Thyroid gland (tissue), 4 donors: Measurements from ENCODE around the gene FGFR4.

Experiments used
- POLR2A ChIP-seq, 2 donors: fragments of 450-650 bp; IDR thresholded peaks; one replicate each; pipeline ENCODE4 v1.6.1; 2017; ENCODE audit warnings: antibody characterized with exemption in 2 of 2, mild to moderate bottlenecking in 2 of 2, moderate library complexity in 1 of 2
- TF ChIP-seq, protein P1 (sequence below), 6 experiments: fragments of 200-600 bp in 3 of 6; fragments of 450-650 bp in 3 of 6; sonication (generic) in 3 of 6; IDR thresholded peaks; one replicate each; pipeline ENCODE4 v1.5.1; 2016 to 2019; ENCODE audit warnings: antibody characterized with exemption in 6 of 6, mild to moderate bottlenecking in 2 of 6, inconsistent platforms in 1 of 6, moderate library complexity in 1 of 6

DNA sequence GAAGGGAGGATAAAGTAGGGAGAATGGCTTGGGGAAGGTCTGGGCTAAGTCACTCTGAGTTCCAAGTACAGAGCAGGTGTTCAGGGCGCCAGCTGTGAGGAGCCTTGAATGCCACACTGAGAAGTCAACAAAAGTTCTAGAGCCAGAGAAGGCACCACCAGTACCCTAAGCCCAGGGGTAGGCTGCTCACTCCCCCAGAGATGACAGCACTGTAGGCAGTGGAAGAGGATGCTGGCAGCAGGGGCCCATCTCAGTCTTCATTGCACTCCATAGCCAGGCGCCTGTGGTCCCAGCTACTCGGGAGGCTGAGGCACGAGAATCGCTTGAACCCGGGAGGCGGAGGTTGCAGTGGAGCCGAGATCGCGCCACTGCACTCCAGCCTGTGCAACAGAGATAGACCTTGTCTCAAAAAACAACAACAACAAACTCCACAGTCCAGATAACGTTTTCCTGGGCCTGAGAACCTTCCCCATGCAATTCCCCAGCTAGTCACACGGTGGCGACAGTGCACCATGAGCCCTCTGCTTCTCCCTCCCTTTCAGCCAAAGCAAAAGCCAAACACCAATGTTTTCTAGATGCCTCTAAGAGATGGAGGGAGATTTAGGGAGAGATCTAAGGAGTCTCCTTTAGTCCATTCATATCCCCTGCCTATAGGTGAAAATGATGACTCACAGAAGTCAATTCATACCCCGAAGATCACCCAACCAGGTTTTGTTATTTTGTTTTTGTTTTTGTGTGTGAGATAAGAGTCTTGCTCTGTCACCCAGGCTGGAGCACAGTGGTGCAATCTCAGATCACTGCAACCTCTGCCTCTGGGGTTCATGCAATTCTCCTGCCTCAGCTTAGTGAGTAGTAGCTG is 27.1 kb downstream of the FGFR4 start:
- TF ChIP-seq, protein P1, sequence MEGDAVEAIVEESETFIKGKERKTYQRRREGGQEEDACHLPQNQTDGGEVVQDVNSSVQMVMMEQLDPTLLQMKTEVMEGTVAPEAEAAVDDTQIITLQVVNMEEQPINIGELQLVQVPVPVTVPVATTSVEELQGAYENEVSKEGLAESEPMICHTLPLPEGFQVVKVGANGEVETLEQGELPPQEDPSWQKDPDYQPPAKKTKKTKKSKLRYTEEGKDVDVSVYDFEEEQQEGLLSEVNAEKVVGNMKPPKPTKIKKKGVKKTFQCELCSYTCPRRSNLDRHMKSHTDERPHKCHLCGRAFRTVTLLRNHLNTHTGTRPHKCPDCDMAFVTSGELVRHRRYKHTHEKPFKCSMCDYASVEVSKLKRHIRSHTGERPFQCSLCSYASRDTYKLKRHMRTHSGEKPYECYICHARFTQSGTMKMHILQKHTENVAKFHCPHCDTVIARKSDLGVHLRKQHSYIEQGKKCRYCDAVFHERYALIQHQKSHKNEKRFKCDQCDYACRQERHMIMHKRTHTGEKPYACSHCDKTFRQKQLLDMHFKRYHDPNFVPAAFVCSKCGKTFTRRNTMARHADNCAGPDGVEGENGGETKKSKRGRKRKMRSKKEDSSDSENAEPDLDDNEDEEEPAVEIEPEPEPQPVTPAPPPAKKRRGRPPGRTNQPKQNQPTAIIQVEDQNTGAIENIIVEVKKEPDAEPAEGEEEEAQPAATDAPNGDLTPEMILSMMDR (IDR thresholded peaks at IDR 0.05): peak; percentile 98 to 99 (median 99)
- no peak for TF ChIP-seq POLR2A (IDR thresholded peaks at IDR 0.05)
